Activated CD8-positive, alpha-beta memory T cell treated with anti-CD3 and anti-CD28 coated beads, Interleukin-2, amount 50 U/mL, for 1 hour (primary cell): ENCODE data around the gene LRRC49.
"Not testable (repeated sequence)": the region's sequence is repeated elsewhere in the genome, so short reads cannot be mapped to it uniquely, and the experiment has no call there.

Experiments used
- DNase-seq: peaks from one replicate; pipeline ENCODE4 v3.0.0-alpha.2; 2020; ENCODE audit errors: extremely low read depth

Gene LRRC49

DNA sequence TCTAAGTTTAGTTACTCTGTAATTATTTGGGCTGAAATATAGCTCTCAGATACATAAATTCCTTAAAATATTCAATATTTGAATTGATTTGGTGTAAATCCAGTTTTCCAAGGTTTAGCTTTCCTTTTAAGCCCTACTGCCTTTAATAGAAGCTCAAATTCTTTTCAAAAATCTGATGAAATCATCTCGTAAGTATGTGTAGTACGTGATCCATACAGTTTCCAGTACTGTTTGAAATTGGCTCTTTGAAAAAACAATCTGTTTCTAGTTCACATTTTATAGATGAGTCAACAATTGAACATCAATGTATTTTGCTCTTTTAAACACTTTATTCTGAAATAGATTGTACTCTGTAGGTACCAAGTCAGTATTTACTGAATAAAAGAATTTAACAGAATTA lies 84.2 kb downstream of the LRRC49 start:
- no peak for DNase-seq

DNA sequence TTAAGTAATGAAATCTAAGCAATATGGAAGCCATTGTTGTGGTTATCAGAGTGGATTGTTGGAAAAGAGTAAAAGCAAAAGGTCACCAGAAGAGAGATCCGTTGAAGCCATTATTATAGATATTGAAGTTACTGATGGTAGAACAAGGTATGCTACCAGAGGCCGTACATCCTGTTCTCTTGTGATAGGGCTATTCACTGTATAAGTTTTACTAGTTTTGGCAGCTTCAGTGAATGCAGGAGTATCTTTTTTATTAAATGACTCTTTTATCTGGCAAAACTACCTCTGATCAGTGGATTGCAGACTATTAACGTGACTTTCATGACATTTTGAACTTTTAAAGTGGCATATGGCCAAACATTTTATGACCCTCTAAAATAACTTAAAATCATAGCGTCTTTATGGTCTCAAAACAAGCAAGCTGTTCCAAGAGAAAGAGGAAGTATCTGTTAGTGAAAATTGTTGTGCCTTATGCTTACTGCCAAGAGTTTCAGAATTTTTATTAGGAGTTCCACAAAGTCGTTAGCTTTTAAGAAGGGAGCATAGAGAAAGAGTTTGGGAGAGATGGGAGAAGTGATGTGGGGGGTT lies 102.9 kb downstream of the LRRC49 start:
- no peak for DNase-seq

DNA sequence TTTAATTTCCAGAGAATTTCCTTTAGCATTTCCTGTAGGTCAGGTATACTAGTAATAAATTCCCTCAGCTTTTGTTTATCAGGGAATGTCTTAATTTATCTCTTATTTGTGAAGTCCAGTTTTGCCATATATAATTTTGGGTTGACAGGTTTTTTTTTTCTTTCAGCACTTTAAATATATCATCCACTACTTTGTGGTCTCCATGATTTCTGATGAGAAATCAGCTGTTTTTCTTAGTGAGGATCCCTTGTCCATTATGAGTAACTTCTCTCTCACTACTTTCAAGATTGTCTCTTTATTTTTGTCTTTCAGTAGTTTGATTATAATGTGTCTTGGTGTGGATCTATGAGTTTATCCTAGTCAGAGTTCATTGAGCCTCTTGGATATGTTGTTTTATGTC lies 105.7 kb downstream of the LRRC49 start:
- DNase-seq: no peak

DNA sequence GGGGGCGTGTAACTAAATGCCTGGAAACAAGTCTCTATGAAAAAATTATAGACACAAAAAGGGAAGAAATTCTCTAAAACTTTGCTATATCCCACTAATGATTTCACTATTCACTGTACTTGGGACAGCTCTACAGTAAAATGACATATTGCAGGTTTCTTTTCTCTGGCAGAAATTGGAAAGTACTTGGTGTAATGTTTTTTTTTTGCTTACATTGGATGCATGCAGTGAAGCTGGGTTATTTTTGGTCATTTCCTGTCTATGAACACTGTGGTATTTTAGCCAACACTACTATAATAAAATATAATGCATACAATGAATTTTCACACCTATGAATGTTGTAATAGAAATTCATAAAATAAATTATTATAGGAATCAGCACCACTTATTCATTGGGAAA lies 109.7 kb downstream of the LRRC49 start:
- no peak for DNase-seq

DNA sequence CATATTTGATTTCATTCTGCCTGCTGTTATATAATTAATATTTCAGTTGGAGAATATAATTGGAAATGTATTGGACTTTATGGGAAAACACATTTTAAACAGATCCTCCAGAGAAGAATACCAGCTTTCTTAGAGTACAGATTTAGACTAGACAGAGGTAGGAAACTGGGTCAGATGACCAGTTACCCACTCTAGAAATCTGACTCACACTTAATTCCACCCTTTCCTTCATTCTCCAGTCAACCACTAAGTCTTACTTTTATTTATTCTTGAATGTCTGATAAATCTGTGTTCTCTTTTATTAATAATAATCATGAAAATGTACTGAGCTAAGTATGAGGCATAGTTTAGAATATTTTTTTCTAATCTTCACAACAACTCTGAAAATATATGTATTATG lies 110.7 kb downstream of the LRRC49 start:
- no peak for DNase-seq

DNA sequence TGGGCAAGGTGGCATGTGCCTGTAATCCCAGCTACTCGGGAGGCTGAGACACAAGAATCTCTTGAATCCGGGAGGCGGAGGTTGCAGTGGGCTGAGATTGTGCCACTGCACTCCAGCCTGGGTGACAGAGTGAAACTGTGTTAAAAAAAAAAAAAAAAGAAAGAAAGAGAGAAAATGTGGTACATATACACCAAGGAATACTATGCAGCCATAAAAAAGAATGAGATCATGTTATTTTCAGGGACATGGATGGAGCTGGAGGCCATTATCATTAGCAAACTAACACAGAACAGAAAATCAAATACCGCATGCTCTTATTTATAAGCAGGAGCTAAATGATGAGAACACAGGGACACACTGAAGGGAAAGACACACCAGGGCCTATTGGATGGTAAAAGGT lies 111.9 kb downstream of the LRRC49 start:
- not testable (repeated sequence) for DNase-seq

DNA sequence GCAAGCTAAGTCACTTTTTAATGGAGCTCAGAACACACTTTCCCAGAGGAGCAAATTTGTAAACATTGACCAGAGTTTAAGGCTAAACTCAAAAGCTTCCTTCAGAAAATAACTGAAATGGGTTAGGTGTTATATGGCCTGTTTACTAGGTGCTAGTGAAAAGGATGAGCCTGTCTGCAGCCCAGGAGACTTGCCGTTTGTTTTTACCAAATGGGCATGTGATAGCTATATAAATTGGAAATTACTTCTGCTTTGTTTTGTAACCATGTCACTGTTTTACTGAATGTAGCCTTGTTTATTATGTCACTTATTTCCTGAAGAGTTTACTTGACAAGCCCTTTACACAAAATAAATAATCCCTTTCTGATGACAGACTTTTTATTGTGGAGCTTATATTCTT lies 113.3 kb downstream of the LRRC49 start:
- no peak for DNase-seq

DNA sequence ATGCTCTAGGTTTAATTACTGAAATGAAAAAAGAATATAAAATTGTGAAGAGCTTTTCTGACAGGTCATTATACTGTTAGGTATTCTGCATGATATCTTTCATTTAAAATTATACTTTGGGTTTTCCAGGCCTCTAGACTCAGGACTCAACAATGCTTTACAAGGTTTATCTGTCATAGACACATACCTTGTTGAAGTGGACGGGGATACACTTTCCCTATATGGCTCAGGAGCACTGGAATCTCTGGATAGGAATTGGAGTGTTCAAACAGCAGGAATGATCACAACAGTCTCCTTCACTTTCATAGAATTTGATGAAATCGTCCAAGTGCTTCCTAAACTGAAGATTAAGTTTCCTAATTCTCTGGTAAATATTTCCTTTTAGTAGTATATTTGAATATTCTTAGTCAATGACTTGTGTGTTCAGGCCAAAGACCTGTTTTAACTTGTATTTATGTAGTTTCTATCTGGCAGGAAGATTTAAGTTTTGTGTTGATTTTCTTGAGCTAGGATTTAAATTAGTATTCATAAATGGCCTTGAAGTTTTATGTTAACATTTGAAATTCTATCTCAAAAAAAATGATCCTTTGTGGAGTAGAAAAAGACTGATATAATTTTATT lies 115.7 kb downstream of the LRRC49 start:
- DNase-seq: no peak

DNA sequence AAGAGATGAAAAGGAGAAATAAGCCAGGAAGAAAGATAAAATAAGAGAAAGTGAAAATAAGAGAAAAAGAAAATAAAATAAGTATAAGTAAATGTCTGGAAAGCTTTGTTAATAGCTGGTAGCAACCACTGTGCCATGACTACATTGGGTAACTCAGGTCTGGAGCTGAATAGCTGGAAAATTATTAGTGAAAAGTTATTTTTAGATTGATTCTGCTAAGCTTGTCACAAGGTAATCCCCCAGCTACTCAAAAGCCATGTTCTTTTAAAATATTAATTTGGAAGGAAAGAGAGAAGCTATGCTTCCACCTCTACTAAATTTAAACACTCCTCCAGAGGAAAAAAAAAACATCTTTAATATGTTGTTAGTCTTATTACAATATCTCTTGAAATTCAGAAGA lies 117.8 kb downstream of the LRRC49 start:
- DNase-seq: no peak

DNA sequence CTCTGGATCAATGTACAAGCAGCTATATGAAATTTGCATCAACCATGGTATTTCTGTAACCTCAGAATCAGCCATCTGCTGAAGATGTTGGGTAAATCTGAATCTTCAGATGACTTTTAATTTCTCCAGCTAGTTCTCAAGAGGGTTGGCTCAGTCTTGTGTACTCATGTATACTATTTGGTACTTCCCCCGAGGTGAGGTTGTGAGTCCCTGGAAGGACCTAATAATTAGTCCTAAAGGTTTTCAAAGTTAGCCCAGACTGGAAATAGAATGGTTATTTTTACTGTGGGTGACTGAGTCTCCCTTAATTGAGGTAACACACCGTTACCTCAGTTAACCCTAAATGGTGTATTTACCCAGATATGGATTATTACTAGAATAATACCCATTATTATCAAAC lies 118.4 kb downstream of the LRRC49 start:
- DNase-seq: no peak

DNA sequence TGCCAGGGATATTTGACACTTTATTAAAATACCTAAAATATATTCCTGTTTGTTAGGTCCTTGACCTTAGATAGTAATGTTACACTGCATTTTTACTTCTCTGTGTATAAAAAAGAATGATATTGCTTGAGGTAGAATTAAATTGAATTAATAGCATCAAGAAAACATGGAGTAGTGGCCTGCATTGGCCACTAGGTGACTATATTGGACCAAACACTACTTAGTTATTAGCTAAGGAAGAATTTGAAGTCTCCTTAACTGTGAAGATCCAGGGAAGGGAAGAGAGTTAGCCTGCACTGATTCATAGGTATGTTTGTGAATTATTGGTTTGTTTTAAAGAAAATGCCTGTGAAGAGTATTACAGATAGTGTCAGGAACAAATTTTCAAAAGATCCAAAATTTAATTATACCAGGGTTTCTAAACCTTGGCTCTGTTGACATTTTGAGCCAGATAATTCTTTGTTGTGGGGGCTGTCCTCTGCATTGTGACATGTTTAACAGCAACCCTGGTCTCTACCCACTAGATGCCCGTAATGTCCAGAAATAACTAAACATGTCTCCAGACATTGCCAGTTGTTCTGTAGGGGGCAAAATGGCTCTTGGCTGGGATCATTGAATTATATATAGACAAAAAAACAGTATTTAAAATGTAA lies 119.0 kb downstream of the LRRC49 start:
- no peak for DNase-seq

DNA sequence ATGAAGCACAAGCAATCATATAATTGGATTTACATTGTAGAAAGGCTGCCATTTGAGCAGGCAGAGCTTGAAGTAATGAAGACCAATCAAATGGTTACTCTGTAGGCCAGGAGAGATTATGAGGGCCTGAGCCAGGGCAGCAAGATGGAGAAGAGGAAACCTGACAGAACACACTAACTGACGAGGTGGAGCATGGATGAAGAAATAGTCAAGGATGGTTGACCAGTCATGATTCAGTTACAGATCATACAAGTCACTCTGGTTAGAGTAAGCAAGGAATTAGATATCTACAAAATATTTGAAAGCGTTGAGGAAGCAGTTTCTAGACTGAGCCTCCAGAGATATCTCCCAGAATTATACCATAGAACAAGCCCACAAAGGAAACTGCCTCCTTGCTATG lies 120.8 kb downstream of the LRRC49 start:
- DNase-seq: no peak

DNA sequence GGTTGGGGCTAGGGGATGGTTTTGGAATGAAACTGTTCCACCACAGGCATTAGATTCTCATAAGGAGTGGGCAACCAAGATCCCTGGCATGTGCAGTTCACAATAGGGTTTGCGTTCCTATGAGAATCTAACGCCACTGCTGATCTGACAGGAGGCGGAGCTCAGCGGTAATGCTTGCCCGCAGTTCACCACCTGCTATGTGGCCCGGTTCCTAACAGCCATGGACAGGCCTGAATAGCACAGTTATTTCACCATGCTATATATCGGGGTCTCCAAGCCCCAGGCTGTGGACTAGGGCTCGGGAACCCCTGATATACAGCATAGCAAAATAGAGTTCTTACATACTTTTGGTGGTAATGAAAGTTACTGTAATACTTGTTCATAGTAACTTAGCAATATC lies 122.7 kb downstream of the LRRC49 start:
- DNase-seq: no peak

DNA sequence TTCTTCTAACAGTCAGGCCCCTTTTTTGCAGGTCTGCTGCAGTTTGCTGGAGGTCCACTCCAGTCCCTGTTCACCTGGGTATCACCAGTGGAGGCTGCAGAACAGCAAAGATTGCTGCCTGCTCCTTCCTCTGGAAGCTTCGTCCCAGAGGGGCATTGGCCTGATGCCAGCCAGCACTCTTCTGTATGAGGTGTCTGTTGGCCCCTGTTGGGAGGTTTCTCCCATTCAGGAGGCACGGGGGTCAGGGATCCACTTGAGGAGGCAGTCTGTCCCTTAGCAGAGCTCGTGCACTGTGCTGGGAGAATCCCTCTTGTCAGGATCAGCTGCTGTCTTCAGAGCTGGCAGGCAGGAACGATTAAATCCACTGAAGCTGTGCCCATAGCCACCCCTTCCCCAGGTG lies 138.6 kb downstream of the LRRC49 start:
- DNase-seq: not testable (repeated sequence)

DNA sequence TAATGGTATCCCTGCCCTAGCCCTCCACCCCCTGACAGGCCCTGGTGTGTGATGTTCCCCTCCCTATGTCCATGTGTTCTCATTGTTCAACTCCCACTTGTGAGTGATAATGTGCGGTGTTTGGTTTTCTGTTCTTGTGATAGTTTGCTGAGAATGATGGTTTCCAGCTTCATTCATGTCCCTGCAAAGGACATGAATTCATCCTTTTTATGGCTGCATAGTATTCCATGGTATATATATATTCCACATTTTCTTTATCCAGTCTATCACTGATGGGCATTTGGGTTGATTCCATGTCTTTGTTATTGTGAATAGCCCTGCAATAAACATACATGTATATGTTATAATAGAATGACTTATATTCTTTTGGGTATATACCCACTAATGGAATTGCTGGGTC lies 142.9 kb downstream of the LRRC49 start:
- DNase-seq: not testable (repeated sequence)

DNA sequence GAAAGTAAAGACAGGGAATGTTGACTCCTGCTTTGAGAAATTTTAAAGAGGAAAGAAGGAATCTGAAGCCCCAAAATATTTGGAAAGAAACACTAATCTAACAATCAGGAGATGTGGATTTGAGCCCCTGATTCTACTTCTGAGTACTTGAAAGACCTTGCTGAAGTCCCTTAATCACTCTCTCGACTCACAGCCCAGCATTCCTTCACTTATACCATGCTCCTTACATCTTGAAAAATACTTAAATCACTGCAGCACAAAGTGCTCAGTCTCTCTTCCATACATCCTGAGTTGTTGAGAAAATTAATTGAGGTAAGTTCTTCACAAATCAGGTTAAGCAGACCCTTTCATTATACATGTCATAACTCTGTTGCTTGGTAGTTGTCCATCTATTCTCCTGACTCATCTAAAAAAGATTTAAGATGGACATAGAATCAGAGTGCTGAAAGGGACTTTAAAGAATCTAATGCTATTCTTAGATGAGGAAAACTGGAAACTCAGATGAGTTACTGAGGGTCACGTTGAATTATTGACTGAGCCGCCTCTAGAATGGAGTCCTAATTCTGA lies 149.8 kb downstream of the LRRC49 start:
- no peak for DNase-seq

DNA sequence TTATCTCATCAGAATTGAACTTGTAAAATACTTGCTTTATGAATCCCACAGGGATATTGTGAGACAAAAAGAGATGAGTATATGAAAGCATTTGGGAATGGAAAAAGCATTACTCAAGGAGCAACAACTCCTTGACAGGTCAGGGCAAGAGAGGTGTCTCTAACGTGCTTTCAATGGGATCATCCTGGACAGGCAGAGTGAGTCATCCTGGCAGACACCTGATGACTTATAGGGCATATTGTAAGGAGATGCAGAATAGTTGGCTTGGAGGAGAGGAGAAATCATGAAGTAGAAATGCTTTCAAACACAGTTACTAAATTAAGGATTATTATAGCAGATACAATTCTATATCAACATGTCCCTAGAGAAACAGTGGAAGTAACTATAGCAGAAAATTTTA lies 150.7 kb downstream of the LRRC49 start:
- DNase-seq: no peak

DNA sequence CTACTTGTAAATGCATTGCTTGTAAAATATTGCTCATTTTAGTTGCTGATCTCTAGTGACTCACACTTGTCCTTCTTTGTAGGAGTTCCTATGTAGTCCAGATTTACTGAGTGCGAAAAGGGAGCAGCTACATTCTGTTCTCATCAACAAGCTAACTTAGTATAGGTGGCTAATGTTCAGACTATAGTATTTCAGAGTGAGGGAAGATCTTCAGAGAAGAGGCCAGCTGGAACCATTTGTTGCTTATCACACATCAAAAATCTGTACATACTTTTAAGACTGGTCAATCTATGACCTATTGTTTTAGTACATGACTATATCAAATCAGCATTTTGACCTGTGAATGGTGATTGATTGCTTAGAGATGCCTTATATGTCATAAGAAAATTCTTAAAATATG lies 151.4 kb downstream of the LRRC49 start:
- DNase-seq: no peak

DNA sequence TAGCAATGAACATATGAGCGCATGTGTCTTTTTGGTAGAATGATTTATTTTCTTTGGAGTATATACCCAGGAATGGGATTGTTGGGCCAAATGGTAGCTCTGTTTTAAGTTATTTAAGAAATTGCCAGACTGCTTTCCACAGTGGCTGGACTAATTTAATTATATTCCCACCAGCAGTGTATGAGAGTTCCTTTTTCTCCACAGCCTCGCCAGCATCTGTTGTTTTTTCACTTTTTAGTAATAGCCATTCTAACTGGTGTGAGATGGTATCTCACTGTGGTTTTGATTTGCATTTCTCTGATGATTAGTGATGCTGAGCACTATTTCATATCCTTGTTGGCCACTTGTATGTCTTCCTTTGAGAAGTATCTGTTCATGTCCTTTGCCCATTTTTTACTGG lies 153.5 kb downstream of the LRRC49 start:
- not testable (repeated sequence) for DNase-seq

DNA sequence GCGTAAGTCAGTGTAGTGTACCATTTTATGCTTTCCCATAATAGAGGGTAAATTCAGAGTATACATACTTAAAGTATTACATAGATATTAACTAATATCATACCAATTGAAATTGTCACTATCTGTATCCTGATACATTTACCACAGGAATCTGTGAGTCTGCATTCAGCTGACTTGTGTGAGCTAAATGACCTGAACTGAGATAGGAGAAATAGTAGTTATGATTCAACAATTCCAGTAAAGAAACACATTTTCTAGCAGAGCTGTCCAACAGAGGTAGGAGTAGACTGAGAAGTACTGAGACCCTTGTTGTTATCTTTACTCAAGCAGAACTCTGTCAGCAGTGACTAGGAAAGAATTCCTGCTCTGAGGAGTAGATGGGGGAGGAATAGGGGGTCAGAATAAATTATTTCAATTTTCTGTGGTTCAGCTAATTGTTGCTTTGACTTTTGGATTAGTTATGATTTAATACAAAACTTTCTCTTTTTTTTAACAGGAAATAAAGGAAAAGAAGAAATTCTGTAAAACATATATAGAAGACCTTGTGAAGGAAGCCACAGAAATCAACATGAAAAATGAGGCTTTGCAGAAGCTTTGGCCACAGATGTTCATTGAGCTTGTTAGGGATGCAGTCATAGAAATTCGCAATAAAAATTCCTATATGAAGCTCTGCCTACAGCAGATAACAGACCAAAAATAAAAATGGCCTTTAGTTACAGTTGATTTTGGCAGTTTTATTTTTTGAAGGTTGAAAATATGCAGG lies 156.5 kb downstream of the LRRC49 start:
- no peak for DNase-seq

DNA sequence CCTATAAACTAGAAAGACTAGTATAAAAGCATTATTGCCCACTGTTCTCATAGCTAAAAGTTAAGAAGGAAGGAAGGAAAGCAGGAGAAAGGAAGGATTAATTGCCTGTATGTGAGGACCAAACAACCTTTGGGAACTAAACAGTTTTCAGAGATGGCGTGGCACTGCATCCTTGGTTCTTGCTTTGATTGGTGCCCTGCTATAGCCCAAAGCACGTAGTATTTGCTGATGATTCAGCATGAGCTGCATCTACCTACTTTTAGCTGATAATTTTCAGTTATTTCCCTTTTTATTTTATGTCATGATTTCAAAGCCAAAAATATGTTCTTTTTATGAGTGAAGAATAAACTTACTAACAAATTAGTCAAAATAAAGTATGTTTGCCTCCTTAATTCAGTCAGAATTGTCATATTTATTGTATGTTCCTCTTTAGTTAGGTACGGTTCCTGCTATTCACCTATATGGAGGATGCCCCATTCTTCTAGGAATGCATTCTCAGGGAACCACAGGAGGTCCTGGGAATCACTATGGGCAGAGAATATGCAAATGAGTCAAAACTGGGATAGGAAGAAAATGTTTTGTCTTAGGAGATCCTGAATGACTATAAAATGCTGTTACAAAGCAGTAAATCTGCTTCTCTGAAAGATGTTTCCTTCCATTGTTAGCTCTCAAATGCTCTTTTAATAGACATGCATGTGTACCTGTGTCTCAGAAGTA lies 157.2 kb downstream of the LRRC49 start:
- no peak for DNase-seq

DNA sequence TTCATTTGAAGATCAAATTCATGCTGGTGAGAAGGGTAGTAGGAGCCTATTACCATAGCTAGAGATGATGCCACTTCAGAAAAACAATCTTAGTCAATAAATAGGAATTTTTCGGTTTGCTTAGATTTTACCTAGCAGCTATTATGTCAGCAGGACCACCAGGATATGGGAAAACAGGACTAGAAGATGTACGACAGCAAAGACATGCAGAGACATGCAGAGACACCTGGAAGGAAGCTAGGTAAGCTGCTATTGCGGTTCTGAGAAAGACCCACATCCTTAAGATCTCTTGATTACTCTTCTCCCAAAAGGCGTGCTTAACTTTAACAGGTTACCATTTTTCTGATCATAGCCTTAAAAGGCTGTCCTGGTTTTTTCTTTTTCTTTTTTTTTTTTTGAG lies 157.8 kb downstream of the LRRC49 start:
- DNase-seq: no peak
